ENCODE measurements around the gene SPA17.

Gene SPA17

GRCh38 chr11:124673333-124674167, at the start of gene SPA17, which contains the start of gene SIAE:
SPA17 (plus strand) TSS chr11:124673904; CDS start chr11:124675265, 1,361 bp downstream.
SIAE (minus strand) TSS chr11:124673739; CDS start chr11:124673708, 31 bp downstream.
- DNase-seq (ENCODE audit: low read depth in 2 of 2) = peak; percentile 86 to 89

- DNase-seq (ENCODE audit: low read depth in 2 of 2) = no peak
Observed at GRCh38 chr11:124625504-124626168, 48.1 kb upstream of the SPA17 start.

- no peak for DNase-seq (ENCODE audit: low read depth in 2 of 2)
Observed at GRCh38 chr11:124627546-124627945, 46.2 kb upstream of the SPA17 start.

GRCh38 chr11:124629961-124630360, 43.7 kb upstream of the SPA17 start:
- no peak for DNase-seq (ENCODE audit: low read depth in 2 of 2)

- no peak for DNase-seq (ENCODE audit: low read depth in 2 of 2)
Observed at GRCh38 chr11:124633355-124633754, 40.3 kb upstream of the SPA17 start.

GRCh38 chr11:124635932-124636331, 37.8 kb upstream of the SPA17 start:
- DNase-seq (ENCODE audit: low read depth in 2 of 2) = no peak

- no peak for DNase-seq (ENCODE audit: low read depth in 2 of 2)
Observed at GRCh38 chr11:124638500-124638899, 35.2 kb upstream of the SPA17 start.

GRCh38 chr11:124639186-124639585, 34.5 kb upstream of the SPA17 start:
- DNase-seq (ENCODE audit: low read depth in 2 of 2) = no peak

- DNase-seq (ENCODE audit: low read depth in 2 of 2) = no peak
Observed at GRCh38 chr11:124640666-124641065, 33.0 kb upstream of the SPA17 start.

- no peak for DNase-seq (ENCODE audit: low read depth in 2 of 2)
Observed at GRCh38 chr11:124642628-124643027, 31.1 kb upstream of the SPA17 start.

- DNase-seq (ENCODE audit: low read depth in 2 of 2) = no peak
Observed at GRCh38 chr11:124643042-124643604, 30.6 kb upstream of the SPA17 start.

- DNase-seq (ENCODE audit: low read depth in 2 of 2) = no peak
Observed at GRCh38 chr11:124643605-124644425, 29.9 kb upstream of the SPA17 start.

GRCh38 chr11:124644426-124645280, 29.1 kb upstream of the SPA17 start:
- no peak for DNase-seq (ENCODE audit: low read depth in 2 of 2)

GRCh38 chr11:124646148-124646547, 27.6 kb upstream of the SPA17 start:
- DNase-seq (ENCODE audit: low read depth in 2 of 2) = no peak

- no peak for DNase-seq (ENCODE audit: low read depth in 2 of 2)
Observed at GRCh38 chr11:124648610-124649009, 25.1 kb upstream of the SPA17 start.

- DNase-seq (ENCODE audit: low read depth in 2 of 2) = no peak
Observed at GRCh38 chr11:124656774-124657630, 16.7 kb upstream of the SPA17 start.

- DNase-seq (ENCODE audit: low read depth in 2 of 2) = no peak
Observed at GRCh38 chr11:124657904-124658303, 15.8 kb upstream of the SPA17 start.

GRCh38 chr11:124658501-124658900, 15.2 kb upstream of the SPA17 start:
- DNase-seq (ENCODE audit: low read depth in 2 of 2) = no peak

GRCh38 chr11:124658986-124659385, 14.7 kb upstream of the SPA17 start:
- DNase-seq (ENCODE audit: low read depth in 2 of 2) = no peak

- no peak for DNase-seq (ENCODE audit: low read depth in 2 of 2)
Observed at GRCh38 chr11:124661553-124661952, 12.2 kb upstream of the SPA17 start.

Data from stimulated activated CD4-positive, alpha-beta T cell treated with anti-CD3 and anti-CD28 coated beads, Interleukin-4, amount 100 ng/mL, for 48 hours (primary cell).